Activated CD8-positive, alpha-beta T cell treated with anti-CD3 and anti-CD28 coated beads for 36 hours (primary cell): ENCODE data around the gene POLA1. TPM values are rescaled to one million over a fixed set of nuclear protein-coding genes. Genes with fewer than 3 reads are reported as not detected.

Experiments
- ATAC-seq: fragments of 200-7000 bp; cut with Tn5 transposase; one replicate; pipeline ENCODE4 v1.10.0; 2021; ENCODE audit warnings: mild to moderate bottlenecking, moderate library complexity
- CTCF ChIA-PET: fragments of 350-600 bp; sonication (Branson Sonifier 250); formaldehyde crosslinking; loops from one replicate; lab custom pipeline; 2021; ENCODE audit warnings: antibody characterized with exemption; lab: Charles Lee
- POLR2A ChIA-PET: fragments of 350-600 bp; sonication (Branson Sonifier 250); formaldehyde crosslinking; loops from one replicate; lab custom pipeline; 2021; ENCODE audit warnings: antibody characterized with exemption; lab: Charles Lee
- DNase-seq: peaks from one replicate; pipeline ENCODE4 v3.0.0-alpha.2; 2020
- H3K27ac Mint-ChIP-seq: one replicate; pipeline ENCODE4 v1.8.0; 2021; ENCODE audit warnings: mild to moderate bottlenecking, mixed read lengths
- H3K27me3 Mint-ChIP-seq: one replicate; pipeline ENCODE4 v1.8.0; 2021; ENCODE audit warnings: mixed read lengths
- H3K36me3 Mint-ChIP-seq: one replicate; pipeline ENCODE4 v1.8.0; 2021; ENCODE audit warnings: low read depth, mixed read lengths
- H3K4me1 Mint-ChIP-seq: one replicate; pipeline ENCODE4 v1.8.0; 2021; ENCODE audit warnings: low read depth, mixed read lengths
- H3K4me3 Mint-ChIP-seq: one replicate; pipeline ENCODE4 v1.8.0; 2021; ENCODE audit warnings: mild to moderate bottlenecking, moderate library complexity, mixed read lengths
- H3K9me3 Mint-ChIP-seq: one replicate; pipeline ENCODE4 v1.8.0; 2021; ENCODE audit warnings: mixed read lengths
- intact Hi-C: fragments of 100-400 bp; cut with micrococcal nuclease; formaldehyde crosslinking; loops from one replicate; pipeline ENCODE4 v1.10.0; 2022
- total RNA-seq, 2 experiments: library from RNA; stranded (reverse); gene quantifications; one replicate each; pipeline ENCODE4 v1.2.3, GENCODE V29; 2021
- TF ChIP-seq, protein P1 (sequence below): fragments of 200-600 bp; IDR thresholded peaks from one replicate; pipeline ENCODE4 v1.8.0; 2022; ENCODE audit warnings: antibody characterized with exemption, mild to moderate bottlenecking

The POLA1 gene
- total RNA-seq, 2 experiments from 2014 or later = 41.4 to 42.9 TPM

DNA sequence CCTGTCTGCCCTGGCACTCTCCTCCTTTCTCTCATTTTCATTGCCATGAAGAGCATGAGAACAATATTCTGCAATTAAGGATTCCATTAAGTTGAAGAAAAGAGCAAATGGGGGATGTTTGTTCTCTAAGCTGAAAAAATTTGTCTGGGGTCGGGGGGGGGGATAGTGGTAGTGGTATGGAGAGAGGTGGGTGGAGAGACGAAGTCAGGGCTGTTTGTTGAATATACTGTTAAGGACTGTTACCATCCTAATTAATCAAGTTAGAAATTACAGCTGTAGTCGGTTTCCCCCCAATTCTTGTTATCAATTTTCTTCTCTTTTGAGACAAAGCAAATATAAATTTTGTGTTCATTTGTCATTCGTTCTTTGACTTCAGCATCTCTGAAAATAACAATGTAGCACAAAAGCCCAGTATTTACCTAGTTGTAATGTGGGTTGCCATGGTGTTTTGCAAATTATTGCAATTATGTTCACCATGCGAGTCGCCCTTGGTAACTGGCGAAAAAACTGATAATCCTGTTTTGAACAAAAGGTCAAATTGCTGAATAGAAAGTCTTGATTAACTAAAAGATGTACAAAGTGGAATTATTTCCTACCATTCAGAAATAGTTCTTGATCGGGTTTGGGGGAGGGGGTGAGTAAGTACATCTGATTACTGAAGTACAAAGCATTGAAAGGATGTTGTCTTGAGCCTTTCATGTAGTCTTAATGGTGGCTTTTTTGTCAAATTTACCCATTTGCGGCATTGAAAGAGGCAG, 183.0 kb downstream of the POLA1 start:
- intact Hi-C loops = no loop called here
- no peak for DNase-seq
- peaks cover 14% of the 10 kb centered on the region for H3K36me3 Mint-ChIP-seq
- peaks cover 2% of the 10 kb centered on the region for H3K4me1 Mint-ChIP-seq
- TF ChIP-seq, protein P1, sequence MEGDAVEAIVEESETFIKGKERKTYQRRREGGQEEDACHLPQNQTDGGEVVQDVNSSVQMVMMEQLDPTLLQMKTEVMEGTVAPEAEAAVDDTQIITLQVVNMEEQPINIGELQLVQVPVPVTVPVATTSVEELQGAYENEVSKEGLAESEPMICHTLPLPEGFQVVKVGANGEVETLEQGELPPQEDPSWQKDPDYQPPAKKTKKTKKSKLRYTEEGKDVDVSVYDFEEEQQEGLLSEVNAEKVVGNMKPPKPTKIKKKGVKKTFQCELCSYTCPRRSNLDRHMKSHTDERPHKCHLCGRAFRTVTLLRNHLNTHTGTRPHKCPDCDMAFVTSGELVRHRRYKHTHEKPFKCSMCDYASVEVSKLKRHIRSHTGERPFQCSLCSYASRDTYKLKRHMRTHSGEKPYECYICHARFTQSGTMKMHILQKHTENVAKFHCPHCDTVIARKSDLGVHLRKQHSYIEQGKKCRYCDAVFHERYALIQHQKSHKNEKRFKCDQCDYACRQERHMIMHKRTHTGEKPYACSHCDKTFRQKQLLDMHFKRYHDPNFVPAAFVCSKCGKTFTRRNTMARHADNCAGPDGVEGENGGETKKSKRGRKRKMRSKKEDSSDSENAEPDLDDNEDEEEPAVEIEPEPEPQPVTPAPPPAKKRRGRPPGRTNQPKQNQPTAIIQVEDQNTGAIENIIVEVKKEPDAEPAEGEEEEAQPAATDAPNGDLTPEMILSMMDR = no peak
- H3K27me3 Mint-ChIP-seq = no peaks in the 10 kb centered on the region
- H3K4me3 Mint-ChIP-seq = no peak overlapping the region
- no peak for ATAC-seq
- no peaks in the 10 kb centered on the region for H3K9me3 Mint-ChIP-seq
- no peak overlapping the region for H3K27ac Mint-ChIP-seq
- CTCF ChIA-PET = no interaction called here
- POLR2A ChIA-PET = no interaction called here

DNA sequence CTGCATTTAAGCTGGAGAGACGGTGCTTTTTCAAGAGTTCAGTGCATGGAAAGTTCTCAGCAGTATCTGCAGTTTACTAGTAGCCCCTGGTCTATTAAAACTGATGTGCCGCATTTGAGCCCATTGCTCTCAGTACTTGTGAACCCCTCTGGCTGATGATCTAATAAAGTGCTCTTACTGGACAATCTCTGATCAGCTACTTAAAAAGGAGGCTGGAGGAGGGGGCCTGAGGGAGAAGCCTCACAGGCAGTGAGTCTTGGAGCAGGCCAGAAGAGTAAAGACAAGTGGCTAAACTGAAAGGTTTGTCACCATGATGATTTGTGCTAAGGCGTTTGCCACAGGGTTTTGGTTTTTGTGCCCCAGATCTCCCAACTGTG, 183.6 kb downstream of the POLA1 start:
- intact Hi-C loops = no loop called here
- no peak for DNase-seq
- Mint-ChIP-seq H3K27me3 (no peaks in the 10 kb centered on the region), H3K27ac (no peak overlapping the region), H3K4me3 (no peak overlapping the region), H3K4me1 (peaks cover 2% of the 10 kb centered on the region), H3K36me3 (peaks cover 15% of the 10 kb centered on the region), H3K9me3 (no peaks in the 10 kb centered on the region)
- ChIA-PET CTCF (no interaction called here), POLR2A (no interaction called here)
- TF ChIP-seq, protein P1 = no peak
- no peak for ATAC-seq

DNA sequence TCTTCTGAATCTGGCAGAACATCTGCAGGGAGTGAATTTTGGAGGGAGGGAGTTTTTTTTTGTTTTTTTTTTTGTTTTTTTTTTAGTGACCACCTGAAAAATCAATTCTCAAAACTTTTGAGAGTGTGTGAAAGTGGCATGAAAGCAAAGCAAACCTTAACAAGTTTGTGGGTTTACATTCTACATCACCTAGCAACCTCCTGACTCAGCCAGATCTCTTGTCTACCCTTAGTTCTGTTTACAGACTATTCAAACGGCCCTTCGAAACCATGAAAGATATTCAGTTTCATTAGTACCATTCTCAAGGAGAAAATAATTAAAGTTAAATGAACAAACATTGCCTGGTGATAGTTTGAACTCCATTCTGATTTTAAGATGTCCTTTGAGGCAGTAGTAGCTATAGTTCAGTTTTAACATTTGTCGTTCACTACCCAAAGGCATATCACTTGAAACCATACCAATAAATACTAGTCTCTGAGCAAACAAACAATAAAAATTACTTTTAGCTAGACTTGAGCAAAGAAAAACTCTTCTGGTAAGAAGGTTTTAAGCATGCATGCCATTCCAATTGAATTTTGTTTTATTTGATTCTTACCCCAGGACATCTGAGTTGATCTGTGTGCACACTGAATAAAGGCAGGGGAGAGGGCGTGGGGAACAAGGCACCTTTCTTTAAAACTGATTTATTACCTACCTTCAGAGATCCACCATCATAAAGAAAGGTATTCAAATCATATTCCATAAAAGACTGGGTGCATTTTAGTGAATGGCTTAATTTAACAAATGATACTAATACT, 184.3 kb downstream of the POLA1 start:
- H3K27me3 Mint-ChIP-seq = no peaks in the 10 kb centered on the region
- no peak for ATAC-seq
- H3K9me3 Mint-ChIP-seq = no peaks in the 10 kb centered on the region
- no peak overlapping the region for H3K27ac Mint-ChIP-seq
- intact Hi-C loops = no loop called here
- ChIA-PET CTCF (interaction anchor here (0.8 kb wide), 1 partner anchor 269 kb away, joined by 3 read pairs; no protein-coding TSS in a partner anchor), POLR2A (no interaction called here)
- peaks cover 17% of the 10 kb centered on the region for H3K36me3 Mint-ChIP-seq
- H3K4me1 Mint-ChIP-seq = peaks cover 2% of the 10 kb centered on the region
- no peak for DNase-seq
- TF ChIP-seq, protein P1 = no peak
- no peak overlapping the region for H3K4me3 Mint-ChIP-seq

DNA sequence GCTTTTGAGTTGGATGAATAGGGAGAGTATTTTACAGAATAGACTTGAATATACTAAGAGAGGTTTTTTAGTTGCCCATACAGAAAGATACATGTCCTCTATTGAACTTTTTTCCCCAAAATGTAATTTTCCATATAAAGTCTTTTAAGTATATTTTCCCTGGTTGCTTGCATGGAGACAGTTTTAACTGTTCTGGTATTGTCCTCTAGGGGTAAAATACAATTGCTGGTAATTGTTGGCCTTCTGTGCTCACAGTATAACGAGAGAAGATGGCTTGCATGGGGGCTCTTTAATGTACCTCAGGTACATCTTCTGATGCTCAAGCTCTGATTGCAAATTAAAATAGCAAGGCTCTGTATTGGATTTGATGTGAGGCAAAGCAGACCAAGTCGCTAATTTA, 186.0 kb downstream of the POLA1 start:
- Mint-ChIP-seq H3K9me3 (no peaks in the 10 kb centered on the region), H3K4me3 (no peak overlapping the region), H3K4me1 (peaks cover 2% of the 10 kb centered on the region), H3K27ac (no peak overlapping the region), H3K27me3 (no peaks in the 10 kb centered on the region), H3K36me3 (peaks cover 17% of the 10 kb centered on the region)
- TF ChIP-seq, protein P1 = no peak
- ATAC-seq (no peak), DNase-seq (no peak)
- intact Hi-C loops = no loop called here
- CTCF ChIA-PET = no interaction called here
- POLR2A ChIA-PET = no interaction called here

DNA sequence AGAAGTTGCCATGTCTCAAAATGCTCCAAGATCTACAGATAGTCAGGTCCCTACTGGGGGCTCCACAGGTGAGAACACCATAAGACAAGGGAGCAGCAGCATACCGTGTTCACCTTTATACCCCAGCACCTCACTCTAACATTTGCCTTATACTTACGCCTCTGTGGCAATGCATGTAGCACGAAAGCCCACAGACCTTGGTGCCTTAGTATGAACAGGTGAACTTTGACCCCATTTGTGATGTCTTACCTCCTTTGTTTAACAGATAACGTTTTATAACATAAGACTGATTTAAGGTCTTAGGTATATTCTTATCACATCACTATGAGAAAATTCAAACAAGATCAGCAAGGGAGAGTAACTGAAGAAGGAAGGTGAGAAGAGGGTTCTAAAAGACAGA, 193.2 kb downstream of the POLA1 start:
- CTCF ChIA-PET = interaction anchor here (1.3 kb wide), 1 partner anchor 257 kb away, joined by 4 read pairs; no protein-coding TSS in a partner anchor

More for the DNA sequence above, 193.2 kb downstream of the POLA1 start:
- Mint-ChIP-seq H3K4me1 (peaks cover 2% of the 10 kb centered on the region), H3K4me3 (no peak overlapping the region), H3K36me3 (peaks cover 32% of the 10 kb centered on the region), H3K9me3 (no peaks in the 10 kb centered on the region), H3K27me3 (no peaks in the 10 kb centered on the region), H3K27ac (no peak overlapping the region)
- intact Hi-C loops = no loop called here
- TF ChIP-seq, protein P1 = no peak
- POLR2A ChIA-PET = no interaction called here
- ATAC-seq = no peak
- DNase-seq = no peak
